ENCODE data around the gene ALDH1L1. TPM values are rescaled to one million over a fixed set of nuclear protein-coding genes. Genes with fewer than 3 reads are reported as not detected.

ALDH1L1 gene
- total RNA-seq, 1 donor from 2014 or later = 11.1 TPM

DNA sequence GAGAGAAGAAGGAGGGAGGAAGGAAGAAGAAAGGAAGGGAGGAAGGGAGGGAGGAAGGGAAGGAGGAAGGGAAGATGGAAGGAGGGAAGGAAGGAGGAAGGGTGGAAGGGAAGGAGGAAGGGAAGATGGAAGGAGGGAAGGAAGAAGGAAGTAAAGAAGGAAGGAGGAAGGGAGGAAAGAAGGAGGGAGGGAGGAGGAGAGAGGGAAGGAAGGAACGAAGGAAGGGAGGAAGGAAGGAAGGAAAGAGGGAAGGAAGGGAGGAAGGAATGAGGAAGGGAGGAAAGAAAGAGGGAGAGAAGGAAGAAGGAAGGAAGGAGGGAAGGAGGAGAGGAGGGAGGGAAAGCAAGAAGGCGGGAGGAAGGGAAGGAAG lies 31.8 kb upstream of the ALDH1L1 start:
- TF ChIP-seq, protein P1, sequence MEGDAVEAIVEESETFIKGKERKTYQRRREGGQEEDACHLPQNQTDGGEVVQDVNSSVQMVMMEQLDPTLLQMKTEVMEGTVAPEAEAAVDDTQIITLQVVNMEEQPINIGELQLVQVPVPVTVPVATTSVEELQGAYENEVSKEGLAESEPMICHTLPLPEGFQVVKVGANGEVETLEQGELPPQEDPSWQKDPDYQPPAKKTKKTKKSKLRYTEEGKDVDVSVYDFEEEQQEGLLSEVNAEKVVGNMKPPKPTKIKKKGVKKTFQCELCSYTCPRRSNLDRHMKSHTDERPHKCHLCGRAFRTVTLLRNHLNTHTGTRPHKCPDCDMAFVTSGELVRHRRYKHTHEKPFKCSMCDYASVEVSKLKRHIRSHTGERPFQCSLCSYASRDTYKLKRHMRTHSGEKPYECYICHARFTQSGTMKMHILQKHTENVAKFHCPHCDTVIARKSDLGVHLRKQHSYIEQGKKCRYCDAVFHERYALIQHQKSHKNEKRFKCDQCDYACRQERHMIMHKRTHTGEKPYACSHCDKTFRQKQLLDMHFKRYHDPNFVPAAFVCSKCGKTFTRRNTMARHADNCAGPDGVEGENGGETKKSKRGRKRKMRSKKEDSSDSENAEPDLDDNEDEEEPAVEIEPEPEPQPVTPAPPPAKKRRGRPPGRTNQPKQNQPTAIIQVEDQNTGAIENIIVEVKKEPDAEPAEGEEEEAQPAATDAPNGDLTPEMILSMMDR (IDR thresholded peaks at IDR 0.05; ENCODE audit: insufficient read depth, low read length, severe bottlenecking) = no peak
- H3K4me3 ChIP-seq (ENCODE audit: low read depth, low read length) = no peak overlapping the region
- no peak for FAIRE-seq
- DNase-seq (ENCODE audit: low read depth) = no peak
- no peaks in the 10 kb centered on the region for H3K36me3 ChIP-seq (ENCODE audit: control insufficient read depth, insufficient read depth, low read length)
- H3K27me3 ChIP-seq (ENCODE audit: control insufficient read depth, insufficient read depth, low read length) = no peaks in the 10 kb centered on the region

DNA sequence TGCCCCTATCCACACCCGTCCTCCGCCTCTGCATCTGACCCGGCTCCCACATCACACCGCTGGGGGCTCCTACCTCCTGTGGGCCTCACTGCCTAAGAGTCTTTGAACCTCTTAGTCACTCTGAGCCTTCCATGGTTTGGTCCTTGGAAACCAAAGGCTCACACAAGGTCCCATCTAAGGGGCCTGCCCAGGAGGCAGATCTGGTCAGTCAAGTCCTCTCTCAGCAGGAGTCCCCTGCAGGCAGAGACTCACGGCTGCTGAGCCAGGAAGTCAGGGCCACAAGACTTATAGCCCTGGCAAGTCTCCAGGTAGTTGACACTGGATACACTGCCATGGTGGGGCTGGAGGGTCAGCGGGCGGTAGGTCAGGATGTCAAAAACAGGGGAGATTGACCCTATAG lies 31.2 kb upstream of the ALDH1L1 start:
- no peak for FAIRE-seq
- Histone ChIP-seq H3K27me3 (ENCODE audit: control insufficient read depth, insufficient read depth, low read length) (no peaks in the 10 kb centered on the region), H3K36me3 (ENCODE audit: control insufficient read depth, insufficient read depth, low read length) (no peaks in the 10 kb centered on the region), H3K4me3 (ENCODE audit: low read depth, low read length) (no peak overlapping the region)
- DNase-seq (ENCODE audit: low read depth) = no peak
- TF ChIP-seq, protein P1 (IDR thresholded peaks at IDR 0.05; ENCODE audit: insufficient read depth, low read length, severe bottlenecking) = no peak

DNA sequence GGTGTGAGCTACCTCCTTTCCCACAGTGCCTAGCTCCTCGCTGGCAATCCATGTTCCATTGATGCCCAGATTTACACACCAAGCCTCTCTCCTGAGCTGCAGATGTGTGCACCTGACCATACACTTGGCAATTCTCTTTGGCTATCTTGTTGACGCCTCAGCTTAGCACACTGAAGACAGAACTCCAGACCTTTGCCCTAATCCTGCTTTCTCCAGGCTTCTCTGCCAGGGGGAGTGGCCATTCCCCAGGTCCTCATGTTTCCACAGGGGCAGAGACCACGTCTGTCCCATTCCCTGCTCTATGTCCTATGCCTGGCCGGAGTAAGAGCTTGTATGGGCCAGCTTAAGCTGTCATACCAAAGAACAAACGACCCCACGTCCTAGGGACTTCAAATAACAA lies 30.2 kb upstream of the ALDH1L1 start:
- no peaks in the 10 kb centered on the region for H3K36me3 ChIP-seq (ENCODE audit: control insufficient read depth, insufficient read depth, low read length)
- TF ChIP-seq, protein P1 (IDR thresholded peaks at IDR 0.05; ENCODE audit: insufficient read depth, low read length, severe bottlenecking) = no peak
- H3K27me3 ChIP-seq (ENCODE audit: control insufficient read depth, insufficient read depth, low read length) = no peaks in the 10 kb centered on the region
- H3K4me3 ChIP-seq (ENCODE audit: low read depth, low read length) = no peak overlapping the region
- FAIRE-seq = no peak
- no peak for DNase-seq (ENCODE audit: low read depth)

DNA sequence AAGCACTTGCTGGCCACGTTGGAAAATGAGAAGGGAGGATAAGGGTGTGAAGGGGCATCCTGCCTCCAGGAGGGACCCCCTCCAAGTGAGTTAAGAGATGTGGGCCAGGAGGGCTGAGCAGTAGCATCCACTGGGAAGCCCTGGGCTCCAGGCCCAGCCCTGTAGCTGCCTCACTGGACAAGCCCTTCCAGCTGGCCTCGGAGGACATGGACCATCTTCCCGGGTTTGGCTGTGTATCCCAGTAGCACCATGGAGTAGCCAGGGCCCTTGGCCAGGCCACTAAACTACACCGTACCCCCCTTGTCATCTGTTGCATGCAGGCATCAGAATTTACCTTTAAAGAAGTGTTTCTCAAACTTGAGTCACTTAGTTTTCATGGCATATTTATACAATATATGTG lies 29.4 kb upstream of the ALDH1L1 start:
- no peaks in the 10 kb centered on the region for H3K36me3 ChIP-seq (ENCODE audit: control insufficient read depth, insufficient read depth, low read length)
- DNase-seq (ENCODE audit: low read depth) (no peak), FAIRE-seq (no peak)
- H3K27me3 ChIP-seq (ENCODE audit: control insufficient read depth, insufficient read depth, low read length) = no peaks in the 10 kb centered on the region
- no peak overlapping the region for H3K4me3 ChIP-seq (ENCODE audit: low read depth, low read length)
- TF ChIP-seq, protein P1 (IDR thresholded peaks at IDR 0.05; ENCODE audit: insufficient read depth, low read length, severe bottlenecking) = no peak

DNA sequence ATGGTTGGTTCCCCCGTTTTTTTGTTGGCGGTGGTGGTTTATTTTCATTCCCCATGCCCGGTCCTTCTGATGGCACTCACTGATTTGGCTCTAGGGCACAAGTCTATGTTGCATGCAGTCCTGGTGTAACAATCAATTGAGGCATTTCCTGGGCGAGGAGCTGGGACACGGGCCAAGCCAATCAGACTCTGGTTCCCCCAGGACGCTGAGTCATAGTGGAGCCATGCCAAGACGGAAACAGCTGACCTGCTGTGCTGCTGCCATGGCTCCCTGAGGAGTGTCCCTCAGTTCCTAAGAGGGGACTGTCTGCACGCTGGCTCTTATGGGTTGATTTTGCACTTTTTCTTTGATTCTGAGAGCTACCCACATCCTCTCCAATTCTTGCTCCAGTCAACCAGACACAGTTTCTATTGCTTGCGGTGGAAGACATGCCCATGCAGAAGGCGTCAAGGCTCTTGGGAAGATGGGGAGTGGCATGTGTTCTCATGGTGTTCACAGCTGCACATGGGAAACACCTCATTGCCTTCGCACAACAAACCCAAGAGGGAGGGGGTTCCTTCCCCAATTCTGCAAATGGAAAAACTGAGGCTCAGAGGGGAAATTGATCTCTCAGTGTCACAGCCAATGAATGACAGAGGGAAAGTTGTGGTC lies 28.3 kb upstream of the ALDH1L1 start:
- DNase-seq (ENCODE audit: low read depth) = peak; percentile 97
- TF ChIP-seq, protein P1 (IDR thresholded peaks at IDR 0.05; ENCODE audit: insufficient read depth, low read length, severe bottlenecking) = no peak
- Histone ChIP-seq H3K36me3 (ENCODE audit: control insufficient read depth, insufficient read depth, low read length) (no peaks in the 10 kb centered on the region), H3K27me3 (ENCODE audit: control insufficient read depth, insufficient read depth, low read length) (no peaks in the 10 kb centered on the region), H3K4me3 (ENCODE audit: low read depth, low read length) (no peak overlapping the region)
- FAIRE-seq = peak; percentile 86

DNA sequence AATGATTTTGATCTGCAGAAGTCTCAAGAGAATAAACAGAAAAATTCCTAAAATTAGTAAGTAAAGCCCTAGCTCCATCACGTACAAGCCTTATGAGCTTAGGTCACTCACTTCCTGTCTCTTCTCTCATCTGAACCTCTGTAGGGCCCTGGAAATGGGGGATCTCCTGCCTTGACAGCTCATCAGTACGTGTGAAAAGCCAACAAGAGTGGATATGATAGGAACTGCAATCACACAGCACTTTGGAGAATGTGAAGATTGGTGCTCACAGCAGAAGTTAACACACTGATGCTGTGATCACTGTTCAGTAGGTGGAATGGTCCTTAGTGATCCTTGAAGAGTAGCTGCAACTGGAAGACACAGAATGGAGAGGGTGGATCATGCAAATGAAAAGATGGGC lies 27.8 kb upstream of the ALDH1L1 start:
- peak; percentile 69 for DNase-seq (ENCODE audit: low read depth)
- no peak for FAIRE-seq
- no peak overlapping the region for H3K4me3 ChIP-seq (ENCODE audit: low read depth, low read length)
- H3K27me3 ChIP-seq (ENCODE audit: control insufficient read depth, insufficient read depth, low read length) = no peaks in the 10 kb centered on the region
- TF ChIP-seq, protein P1 (IDR thresholded peaks at IDR 0.05; ENCODE audit: insufficient read depth, low read length, severe bottlenecking) = no peak
- no peaks in the 10 kb centered on the region for H3K36me3 ChIP-seq (ENCODE audit: control insufficient read depth, insufficient read depth, low read length)
